GM23338 (cell line): ENCODE measurements around the gene CELSR1.

Experiments
- CREB1 ChIP-seq: fragments of 250-450 bp; sonication (Bioruptor Pico); IDR thresholded peaks from 2 replicates; pipeline ENCODE4 v1.5.0; 2020; ENCODE audit warnings: low read depth, mild to moderate bottlenecking, moderate library complexity
- CTCF ChIP-seq, 2 experiments: fragments of 200-600 bp in 1 of 2; sonication (generic) in 1 of 2; conservative IDR thresholded peaks; 2 replicates each; pipeline versions ENCODE4 v1.5.1 to v1.6.1; 2016 to 2017; ENCODE audit warnings: antibody characterized with exemption in 2 of 2, low read depth in 2 of 2, mild to moderate bottlenecking in 2 of 2, moderate library complexity in 1 of 2
- ETS1 ChIP-seq: IDR thresholded peaks from 2 replicates; pipeline ENCODE4 v1.6.1; 2016; ENCODE audit warnings: antibody characterized with exemption
- EZH2 ChIP-seq: fragments of 200-600 bp; sonication (generic); IDR thresholded peaks from one replicate; pipeline ENCODE4 v1.8.0; 2017; ENCODE audit warnings: antibody characterized with exemption, mild to moderate bottlenecking, low read depth; ENCODE audit not compliant: unreplicated experiment
- EZH2phosphoT487 ChIP-seq: fragments of 200-600 bp; sonication (generic); IDR thresholded peaks from one replicate; pipeline ENCODE4 v1.8.1; 2018; ENCODE audit warnings: antibody characterized with exemption; ENCODE audit not compliant: unreplicated experiment
- NANOG ChIP-seq: IDR thresholded peaks from 2 replicates; pipeline ENCODE4 v1.6.1; 2016; ENCODE audit warnings: antibody characterized with exemption, borderline replicate concordance
- POLR2AphosphoS5 ChIP-seq: IDR thresholded peaks from 2 replicates; pipeline ENCODE4 v1.6.1; 2016; ENCODE audit warnings: antibody characterized with exemption, low read depth
- REST ChIP-seq: IDR thresholded peaks from one replicate; pipeline ENCODE4 v1.6.1; 2018; ENCODE audit warnings: antibody characterized with exemption; ENCODE audit not compliant: unreplicated experiment
- ZNF114 ChIP-seq: fragments of 250-450 bp; sonication (Bioruptor Pico); IDR thresholded peaks from 2 replicates; pipeline ENCODE4 v1.5.0; 2020; ENCODE audit warnings: mild to moderate bottlenecking, moderate library complexity

GRCh38 chr22:46459347-46460065 lies 77.9 kb downstream of the CELSR1 start:
- TF ChIP-seq POLR2AphosphoS5, result no peak
- no peak for TF ChIP-seq CTCF (conservative IDR thresholded peaks at IDR 0.05; ENCODE audit: low read depth in 2 of 2)
- TF ChIP-seq EZH2phosphoT487, result no peak
- TF ChIP-seq REST, result no peak
- no peak for TF ChIP-seq EZH2
- TF ChIP-seq CREB1 (CRISPR knock-in tag), result no peak
- no peak for TF ChIP-seq NANOG
- TF ChIP-seq ZNF114, result no peak
- no peak for TF ChIP-seq ETS1
